Epithelial cell of proximal tubule (primary cell): ENCODE data around the gene TMIGD1. TPM values are rescaled to one million over a fixed set of nuclear protein-coding genes. Genes with fewer than 3 reads are reported as not detected.

Experiments used
- DNase-seq: peaks from one replicate; pipeline ENCODE4 v3.0.0-alpha.2; 2011; ENCODE audit warnings: low read depth
- H3K4me3 ChIP-seq: 2 replicates; pipeline ENCODE4 v1.5.1; 2011; ENCODE audit warnings: low read depth, mild to moderate bottlenecking, low read length
- total RNA-seq: library from RNA; depleted of rRNA; stranded (reverse); fragments of >200 nt; gene quantifications from 2 replicates; pipeline ENCODE4 v1.2.3, GENCODE V29; 2015
- TF ChIP-seq, protein P1 (sequence below): conservative IDR thresholded peaks from 2 replicates; pipeline ENCODE4 v1.5.1; 2012; ENCODE audit warnings: low read depth, mild to moderate bottlenecking, low read length

The TMIGD1 gene
- total RNA-seq, 1 donor from 2014 or later = not detected

DNA sequence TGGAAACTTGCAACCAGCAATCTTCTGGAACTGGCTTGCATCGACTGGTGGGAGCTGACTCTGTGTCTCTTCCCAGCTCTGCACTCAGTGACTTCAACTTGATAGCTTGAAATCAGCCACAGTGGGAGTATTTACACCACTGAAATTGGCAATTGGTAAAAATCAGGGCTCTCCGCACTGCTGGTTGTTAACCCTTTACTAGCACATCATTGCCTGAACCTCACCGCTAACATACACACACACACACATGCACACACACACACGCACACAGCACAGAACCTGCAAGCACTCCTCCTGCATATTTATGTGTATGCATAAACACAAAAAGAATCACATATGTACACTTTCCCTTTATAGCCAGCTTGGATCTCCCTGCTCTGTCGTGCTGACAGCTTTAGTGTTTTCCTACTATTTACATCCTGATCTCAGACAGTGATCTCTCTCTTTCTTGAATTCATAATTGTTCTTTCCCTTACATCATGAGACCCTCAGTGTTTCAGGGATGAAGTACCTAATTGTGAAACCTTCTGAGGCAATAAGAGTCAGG is 7.9 kb upstream of the TMIGD1 start:
- DNase-seq = no peak
- H3K4me3 ChIP-seq = no peak overlapping the region
- TF ChIP-seq, protein P1, sequence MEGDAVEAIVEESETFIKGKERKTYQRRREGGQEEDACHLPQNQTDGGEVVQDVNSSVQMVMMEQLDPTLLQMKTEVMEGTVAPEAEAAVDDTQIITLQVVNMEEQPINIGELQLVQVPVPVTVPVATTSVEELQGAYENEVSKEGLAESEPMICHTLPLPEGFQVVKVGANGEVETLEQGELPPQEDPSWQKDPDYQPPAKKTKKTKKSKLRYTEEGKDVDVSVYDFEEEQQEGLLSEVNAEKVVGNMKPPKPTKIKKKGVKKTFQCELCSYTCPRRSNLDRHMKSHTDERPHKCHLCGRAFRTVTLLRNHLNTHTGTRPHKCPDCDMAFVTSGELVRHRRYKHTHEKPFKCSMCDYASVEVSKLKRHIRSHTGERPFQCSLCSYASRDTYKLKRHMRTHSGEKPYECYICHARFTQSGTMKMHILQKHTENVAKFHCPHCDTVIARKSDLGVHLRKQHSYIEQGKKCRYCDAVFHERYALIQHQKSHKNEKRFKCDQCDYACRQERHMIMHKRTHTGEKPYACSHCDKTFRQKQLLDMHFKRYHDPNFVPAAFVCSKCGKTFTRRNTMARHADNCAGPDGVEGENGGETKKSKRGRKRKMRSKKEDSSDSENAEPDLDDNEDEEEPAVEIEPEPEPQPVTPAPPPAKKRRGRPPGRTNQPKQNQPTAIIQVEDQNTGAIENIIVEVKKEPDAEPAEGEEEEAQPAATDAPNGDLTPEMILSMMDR = no peak

DNA sequence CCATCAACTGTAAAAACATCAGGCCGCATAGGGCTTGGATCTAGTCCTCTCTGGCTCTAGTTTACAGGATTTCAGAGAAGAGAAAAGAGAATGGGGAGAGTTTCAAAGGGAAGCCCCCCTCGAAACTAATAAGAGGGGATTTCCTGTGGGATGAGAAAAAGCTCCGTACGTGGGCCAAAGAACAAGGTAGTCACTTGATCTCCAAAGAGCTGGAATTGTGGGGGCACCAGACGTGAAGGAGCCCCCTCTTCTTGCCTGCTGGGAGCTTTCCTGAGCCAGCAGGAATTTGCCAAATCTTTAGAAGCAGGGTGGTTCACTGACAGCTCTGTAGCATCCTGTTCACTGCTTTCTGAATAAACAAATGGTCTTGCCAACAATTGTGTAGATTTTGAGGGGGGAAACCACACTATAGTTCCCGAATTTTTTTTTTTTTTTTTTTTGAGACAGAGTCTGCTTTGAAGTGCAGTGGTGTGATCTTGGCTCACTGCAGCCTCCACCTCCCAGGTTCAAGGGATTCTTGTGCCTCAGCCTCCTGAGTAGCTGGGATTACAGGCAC is 7.0 kb upstream of the TMIGD1 start:
- no peak for DNase-seq
- TF ChIP-seq, protein P1 = no peak
- H3K4me3 ChIP-seq = no peak overlapping the region

DNA sequence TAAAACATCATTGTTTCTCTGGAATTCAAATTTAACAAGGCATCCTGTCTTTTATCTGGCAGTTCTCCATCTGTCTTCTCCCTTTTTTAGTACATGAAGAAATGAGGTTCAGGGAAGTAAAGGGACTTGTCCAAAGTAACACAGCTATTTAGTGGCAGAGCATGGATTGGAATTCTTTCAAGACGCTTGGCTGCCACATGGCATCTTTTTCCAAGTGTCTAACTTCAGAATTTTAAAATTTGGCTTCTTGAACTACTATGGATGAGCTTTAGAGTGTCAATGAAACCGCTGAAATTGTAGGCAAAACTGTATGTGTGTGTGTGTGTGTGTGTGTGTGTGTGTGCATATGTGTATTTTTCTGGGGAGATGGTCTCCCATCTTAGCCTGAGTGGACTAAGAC is 5.2 kb upstream of the TMIGD1 start:
- TF ChIP-seq, protein P1 = no peak
- H3K4me3 ChIP-seq = no peak overlapping the region
- no peak for DNase-seq

DNA sequence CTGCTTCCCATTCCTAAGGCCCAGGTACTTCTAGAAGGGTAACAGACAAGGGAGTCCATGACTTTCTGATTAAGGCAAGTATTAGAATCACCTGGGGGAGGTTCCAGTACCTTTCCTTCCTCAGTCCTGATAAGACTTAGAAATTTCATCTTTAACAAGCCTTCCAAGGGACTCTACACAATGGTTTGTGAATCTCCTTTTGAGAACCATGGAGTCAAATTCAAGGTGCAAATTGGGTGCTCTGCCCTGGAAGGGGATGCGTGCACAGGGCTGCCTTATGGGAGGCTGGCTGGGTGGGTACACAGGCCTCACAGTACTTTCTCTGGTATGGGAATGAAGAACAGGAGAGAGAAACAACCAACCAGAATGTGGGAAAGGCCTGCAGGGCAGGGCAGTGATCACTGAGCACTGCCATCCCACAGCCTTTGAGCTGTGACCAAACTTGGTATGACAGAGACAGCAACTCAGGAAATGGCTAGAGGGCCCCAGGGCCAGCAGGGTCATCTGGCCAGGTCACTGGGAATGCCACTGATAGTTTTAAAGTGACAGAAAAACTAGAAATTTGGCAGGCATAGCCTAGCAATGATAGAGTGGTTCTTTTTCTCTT is 3.6 kb upstream of the TMIGD1 start:
- DNase-seq = no peak
- H3K4me3 ChIP-seq = no peak overlapping the region
- TF ChIP-seq, protein P1 = no peak

DNA sequence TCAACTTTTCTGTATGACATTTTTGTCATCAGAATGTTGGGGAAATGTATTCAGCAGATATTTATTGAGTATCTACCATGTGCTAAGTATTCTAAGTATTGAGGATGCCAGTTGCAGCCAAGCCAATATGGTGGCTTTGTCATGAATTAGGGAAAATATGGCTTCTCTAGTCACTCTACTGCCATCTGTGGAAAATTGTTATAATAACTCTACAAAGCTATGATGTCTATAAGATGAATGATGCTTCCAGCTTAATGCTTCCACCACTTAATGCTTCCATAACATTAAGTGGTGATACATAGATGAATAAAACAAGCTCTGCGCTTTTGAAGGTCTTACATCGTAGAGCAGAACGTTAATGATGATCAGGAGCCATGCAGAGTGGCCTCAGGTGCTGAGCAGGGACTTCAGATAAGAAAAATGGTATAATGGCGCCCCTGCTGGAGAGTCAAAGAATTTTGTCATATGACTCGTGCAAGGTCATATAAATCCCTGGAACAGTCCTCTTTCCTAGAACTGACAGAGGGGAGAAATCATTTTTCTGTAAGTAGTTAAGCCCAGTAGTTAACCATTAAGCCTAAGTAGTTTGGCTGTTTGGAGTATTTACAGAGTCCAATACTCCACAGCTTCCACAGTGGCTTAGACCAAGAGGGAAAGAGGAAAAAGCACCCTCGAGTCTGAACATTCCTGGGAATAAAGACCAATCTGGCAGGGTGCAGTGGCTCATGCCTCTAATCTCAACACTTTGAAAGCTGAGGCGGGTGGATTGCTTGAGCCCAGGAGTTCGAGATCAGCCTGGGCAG is 2.7 kb upstream of the TMIGD1 start:
- H3K4me3 ChIP-seq = no peak overlapping the region
- TF ChIP-seq, protein P1 = peak; percentile 69
- peak; percentile 91 for DNase-seq

DNA sequence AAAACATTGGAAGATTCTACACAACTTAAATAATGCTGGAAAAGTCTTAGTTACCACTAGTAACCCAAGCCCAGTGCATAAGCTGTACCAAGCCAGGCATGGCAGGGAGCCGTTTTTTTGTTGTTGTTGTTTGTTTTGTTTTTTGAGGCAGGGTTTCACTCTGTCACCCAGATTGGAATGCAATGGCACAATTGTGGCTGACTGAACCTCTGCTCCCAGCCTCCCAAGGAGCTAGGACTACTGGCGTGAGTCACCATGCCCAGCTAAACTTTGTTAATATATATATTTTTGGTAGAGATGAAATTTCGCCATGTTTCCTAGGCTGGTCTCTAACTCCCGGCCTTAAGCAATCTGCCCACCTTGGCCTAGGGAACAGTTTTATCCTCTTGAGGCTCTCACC is 564 bp upstream of the TMIGD1 start:
- DNase-seq = no peak
- no peak overlapping the region for H3K4me3 ChIP-seq
- TF ChIP-seq, protein P1 = no peak
